IMR-90 (cell line): ENCODE measurements around the gene SGMS1. TPM values are rescaled to one million over a fixed set of nuclear protein-coding genes. Genes with fewer than 3 reads are reported as not detected.

Experiments used
- ATAC-seq: fragments of 200-7000 bp; cut with Tn5 transposase; 2 replicates; pipeline ENCODE4 v1.9.1; 2020; ENCODE audit warnings: low read depth, mild to moderate bottlenecking, moderate library complexity
- BruUV-seq: library from RNA; stranded (reverse); fragments of 400-500 nt; replicated peaks from 2 replicates; lab custom pipeline; 2021; lab: Mats Ljungman, UMichigan
- CTCF ChIA-PET: fragments of 300-600 bp; formaldehyde crosslinking; extraction: SDS; loops from one replicate; lab custom pipeline; 2021; ENCODE audit warnings: antibody characterized with exemption; lab: Yijun Ruan, JAX
- POLR2A ChIA-PET: fragments of 300-600 bp; sonication (Branson Sonifier 250); formaldehyde crosslinking; loops from one replicate; lab custom pipeline; 2022; ENCODE audit warnings: antibody characterized with exemption; ENCODE audit not compliant: unreplicated experiment; lab: Charles Lee
- DNase-seq: peaks from one replicate; pipeline ENCODE4 v3.0.0; 2013
- H2AFZ ChIP-seq: replicated peaks from 2 replicates; pipeline ENCODE3; 2013; ENCODE audit warnings: low read length, mild to moderate bottlenecking; ENCODE audit not compliant: poor library complexity
- H2AK5ac ChIP-seq: 2 replicates; pipeline ENCODE4 v1.6.1; 2013; ENCODE audit warnings: low read depth, low read length, inconsistent platforms
- H2AK9ac ChIP-seq: replicated peaks from 2 replicates; pipeline ENCODE3; 2013; ENCODE audit warnings: mild to moderate bottlenecking, low read depth, low read length, moderate library complexity; ENCODE audit not compliant: poor library complexity
- H2BK120ac ChIP-seq: 2 replicates; pipeline ENCODE4 v1.6.1; 2013; ENCODE audit warnings: low read depth, low read length, inconsistent platforms
- H2BK15ac ChIP-seq: 3 replicates; pipeline ENCODE4 v1.6.1; 2013; ENCODE audit warnings: low read depth, low read length, inconsistent platforms
- H2BK20ac ChIP-seq: 2 replicates; pipeline ENCODE4 v1.6.1; 2013; ENCODE audit warnings: low read depth, mild to moderate bottlenecking, inconsistent platforms, low read length, moderate library complexity
- H2BK5ac ChIP-seq: 2 replicates; pipeline ENCODE4 v1.6.1; 2013; ENCODE audit warnings: mild to moderate bottlenecking, low read depth, low read length, inconsistent platforms; ENCODE audit not compliant: poor library complexity, severe bottlenecking
- H3K14ac ChIP-seq: replicated peaks from 2 replicates; pipeline ENCODE4 v1.6.1; 2013; ENCODE audit warnings: low read depth, low read length, inconsistent platforms
- H3K18ac ChIP-seq: 2 replicates; pipeline ENCODE4 v1.6.1; 2013; ENCODE audit warnings: low read depth, low read length, control low read depth
- H3K23ac ChIP-seq: 2 replicates; pipeline ENCODE4 v1.6.1; 2013; ENCODE audit warnings: low read depth, low read length, inconsistent platforms
- H3K27ac ChIP-seq: 2 replicates; pipeline ENCODE4 v1.5.1; 2013; ENCODE audit warnings: mild to moderate bottlenecking, control low read depth, low read length; ENCODE audit not compliant: insufficient read depth
- H3K27me3 ChIP-seq: 2 replicates; pipeline ENCODE4 v1.6.1; 2013; ENCODE audit warnings: low read length; ENCODE audit not compliant: control insufficient read depth, insufficient read depth
- H3K36me3 ChIP-seq: 2 replicates; pipeline ENCODE4 v1.6.1; 2013; ENCODE audit warnings: low read length, mixed read lengths; ENCODE audit not compliant: control insufficient read depth, insufficient read depth
- H3K4ac ChIP-seq: 2 replicates; pipeline ENCODE4 v1.6.1; 2013; ENCODE audit warnings: low read depth, low read length, inconsistent platforms
- H3K4me1 ChIP-seq: 2 replicates; pipeline ENCODE4 v1.6.1; 2013; ENCODE audit warnings: low read length, mixed read lengths; ENCODE audit not compliant: control insufficient read depth, insufficient read depth
- H3K4me2 ChIP-seq: 2 replicates; pipeline ENCODE4 v1.6.1; 2013; ENCODE audit warnings: low read depth, mild to moderate bottlenecking, control low read depth, low read length, moderate library complexity
- H3K4me3 ChIP-seq: 2 replicates; pipeline ENCODE4 v1.5.1; 2013; ENCODE audit warnings: low read depth, mild to moderate bottlenecking, control low read depth, low read length, moderate library complexity; ENCODE audit not compliant: insufficient read depth
- H3K56ac ChIP-seq: 2 replicates; pipeline ENCODE4 v1.6.1; 2013; ENCODE audit warnings: low read length, inconsistent platforms; ENCODE audit not compliant: insufficient read depth; ENCODE audit errors: extremely low read depth
- H3K79me1 ChIP-seq, 2 experiments: 2 replicates each; pipeline ENCODE4 v1.6.1; 2013; ENCODE audit warnings: low read length in 2 of 2, inconsistent platforms in 1 of 2, low read depth in 1 of 2
- H3K9ac ChIP-seq: 2 replicates; pipeline ENCODE4 v1.6.1; 2013; ENCODE audit warnings: low read depth, low read length, control low read depth
- H3K9me1 ChIP-seq: 2 replicates; pipeline ENCODE4 v1.6.1; 2013; ENCODE audit warnings: low read length, inconsistent platforms; ENCODE audit not compliant: insufficient read depth
- H3K9me3 ChIP-seq: 2 replicates; pipeline ENCODE4 v1.6.1; 2013; ENCODE audit warnings: low read length; ENCODE audit not compliant: control insufficient read depth, insufficient read depth
- H4K20me1 ChIP-seq: 2 replicates; pipeline ENCODE4 v1.6.1; 2013; ENCODE audit warnings: low read length, inconsistent platforms; ENCODE audit not compliant: insufficient read depth
- H4K5ac ChIP-seq: 2 replicates; pipeline ENCODE4 v1.6.1; 2013; ENCODE audit warnings: mild to moderate bottlenecking, low read depth, low read length, control low read depth
- H4K8ac ChIP-seq, 2 experiments: 2 replicates each; pipeline ENCODE4 v1.6.1; 2013; ENCODE audit warnings: low read depth in 2 of 2, low read length in 2 of 2, control low read depth in 1 of 2, inconsistent platforms in 1 of 2
- H4K91ac ChIP-seq: 2 replicates; pipeline ENCODE4 v1.6.1; 2013; ENCODE audit warnings: low read depth, low read length, inconsistent platforms; ENCODE audit not compliant: insufficient read depth
- BHLHE40 ChIP-seq: fragments of 150-350 bp; IDR thresholded peaks from 2 replicates; pipeline ENCODE4 v1.6.1; 2016; ENCODE audit warnings: mild to moderate bottlenecking, low read depth, low read length
- CEBPB ChIP-seq: IDR thresholded peaks from 2 replicates; pipeline ENCODE4 v1.6.1; 2012; ENCODE audit warnings: low read depth, low read length, improper control_type of control experiment
- CHD1 ChIP-seq: IDR thresholded peaks from 2 replicates; pipeline ENCODE4 v1.6.1; 2012; ENCODE audit warnings: low read depth, low read length, improper control_type of control experiment
- CTCF ChIP-seq: conservative IDR thresholded peaks from 2 replicates; pipeline ENCODE4 v1.5.1; 2012; ENCODE audit warnings: mild to moderate bottlenecking, low read depth, low read length, improper control_type of control experiment
- FOS ChIP-seq: fragments of 150-350 bp; IDR thresholded peaks from 2 replicates; pipeline ENCODE4 v1.6.1; 2016; ENCODE audit warnings: low read depth, low read length
- MAFK ChIP-seq: IDR thresholded peaks from 2 replicates; pipeline ENCODE4 v1.6.1; 2012; ENCODE audit warnings: low read depth, low read length, improper control_type of control experiment
- MAZ ChIP-seq: IDR thresholded peaks from 2 replicates; pipeline ENCODE4 v1.6.1; 2012; ENCODE audit warnings: low read depth, mild to moderate bottlenecking, low read length, improper control_type of control experiment, moderate library complexity, borderline replicate concordance
- MXI1 ChIP-seq: IDR thresholded peaks from 2 replicates; pipeline ENCODE4 v1.6.1; 2012; ENCODE audit warnings: low read depth, mild to moderate bottlenecking, low read length, moderate library complexity, borderline replicate concordance
- NFE2L2 ChIP-seq: fragments of 150-350 bp; IDR thresholded peaks from 2 replicates; pipeline ENCODE4 v1.6.1; 2016; ENCODE audit warnings: low read depth, mild to moderate bottlenecking, low read length
- POLR2A ChIP-seq: IDR thresholded peaks from 2 replicates; pipeline ENCODE4 v1.6.1; 2012; ENCODE audit warnings: mild to moderate bottlenecking, low read depth, low read length
- RAD21 ChIP-seq: IDR thresholded peaks from 2 replicates; pipeline ENCODE4 v1.6.1; 2012; ENCODE audit warnings: low read length, improper control_type of control experiment
- RCOR1 ChIP-seq: IDR thresholded peaks from 2 replicates; pipeline ENCODE4 v1.6.1; 2012; ENCODE audit warnings: mild to moderate bottlenecking, low read length, improper control_type of control experiment; ENCODE audit not compliant: insufficient replicate concordance
- RFX5 ChIP-seq: IDR thresholded peaks from 2 replicates; pipeline ENCODE4 v1.8.0; 2012; ENCODE audit warnings: low read depth, mild to moderate bottlenecking, low read length, moderate library complexity
- SMC3 ChIP-seq: fragments of 150-350 bp; IDR thresholded peaks from 2 replicates; pipeline ENCODE4 v1.6.1; 2016; ENCODE audit warnings: low read depth, mild to moderate bottlenecking, antibody characterized with exemption, low read length, moderate library complexity
- USF2 ChIP-seq: fragments of 150-350 bp; IDR thresholded peaks from 2 replicates; pipeline ENCODE4 v1.6.1; 2017; ENCODE audit warnings: mild to moderate bottlenecking, antibody characterized with exemption, low read length, low read depth
- WGBS, 2 experiments: methylation state at CpG; one replicate each; pipeline versions ENCODE4 v1.1.5 to v1.1.7; 2013; ENCODE audit warnings: missing lambda C conversion rate in 2 of 2; ENCODE audit not compliant: insufficient read length in 1 of 2; ENCODE audit errors: extremely low coverage in 2 of 2; 5-methylcytosine and 5-hydroxymethylcytosine counted together
- dilution Hi-C: fragments of 300-500 bp; cut with HindIII; formaldehyde crosslinking; loops from one replicate; pipeline ENCODE4 v1.14.3; 2018; ENCODE audit warnings: low sequenced_read_pairs; ENCODE audit not compliant: unreplicated experiment
- in situ Hi-C: fragments of 300-500 bp; cut with MboI; formaldehyde crosslinking; loops from 3 replicates; pipeline ENCODE4 v1.14.3; 2019; ENCODE audit warnings: low sequenced_read_pairs, inconsistent platforms, mixed read lengths
- intact Hi-C: fragments of 100-400 bp; cut with micrococcal nuclease; formaldehyde crosslinking; loops from 2 replicates; pipeline ENCODE4 v1.10.0; 2022
- polyA plus RNA-seq, 3 experiments: library from polyadenylated mRNA; depleted of rRNA; stranded (reverse); fragments of >200 nt; gene quantifications; 2 replicates each; pipeline ENCODE4 v1.2.3, GENCODE V29; 2012; ENCODE audit warnings: low replicate concordance in 1 of 3
- total RNA-seq: library from RNA; depleted of rRNA; stranded (reverse); fragments of >200 nt; gene quantifications from 2 replicates; pipeline ENCODE4 v1.2.3, GENCODE V29; 2012
- TF ChIP-seq, protein P1 (sequence below): fragments of 150-350 bp; IDR thresholded peaks from 2 replicates; pipeline ENCODE4 v1.6.1; 2016; ENCODE audit warnings: low read depth, mild to moderate bottlenecking, low read length, moderate library complexity, borderline replicate concordance

Gene SGMS1
- total and polyA plus RNA-seq, 2 of the 4 experiments (the other 2 are of a cell fraction), result 9.8 to 30.8 TPM

- ATAC-seq (no peak), DNase-seq (no peak)
- H3K14ac ChIP-seq, result no peak overlapping the region
- H2BK20ac ChIP-seq, result no peak overlapping the region
- peaks cover 2% of the 10 kb centered on the region; the same call in 1 of the 2 replicates for H3K36me3 ChIP-seq
- no peak overlapping the region for H2BK15ac ChIP-seq
- H4K20me1 ChIP-seq, result no peaks in the 10 kb centered on the region; the same call in none of the 2 replicates
- H3K56ac ChIP-seq, result no peak overlapping the region
- H3K9me3 ChIP-seq, result no peaks in the 10 kb centered on the region; the same call in 1 of the 2 replicates
- no peak overlapping the region for H2BK5ac ChIP-seq
- H2AFZ ChIP-seq, result no peak overlapping the region
- no peaks in the 10 kb centered on the region for H3K27me3 ChIP-seq
- peaks cover 18 to 21% of the 10 kb centered on the region in 2 experiments; a peak in 3 of 4 replicates for H3K79me1 ChIP-seq
- no peak overlapping the region for H3K27ac ChIP-seq
- POLR2A ChIA-PET, result no interaction called here
- BruUV-seq, result no TSS peak
- H3K9ac ChIP-seq, result no peak overlapping the region
- H3K4me3 ChIP-seq, result no peak overlapping the region
- H3K23ac ChIP-seq, result no peak overlapping the region
- in situ Hi-C loops (no loop called here), intact Hi-C loops (no loop called here), dilution Hi-C loops (no loop called here)
- H2BK120ac ChIP-seq, result no peak overlapping the region
- H3K4ac ChIP-seq, result no peak overlapping the region
- no peak overlapping the region for H3K4me2 ChIP-seq
- CTCF ChIA-PET, result no interaction called here
- H4K5ac ChIP-seq, result no peak overlapping the region
- no peak overlapping the region for H4K8ac ChIP-seq
- no peak overlapping the region for H2AK5ac ChIP-seq
- H3K9me1 ChIP-seq, result no peaks in the 10 kb centered on the region
- no CpG with 5 or more reads among the region's 1 CpG for WGBS, 2 experiments
- no peak overlapping the region for H4K91ac ChIP-seq
- H3K4me1 ChIP-seq, result no peaks in the 10 kb centered on the region
- TF ChIP-seq RCOR1 (no peak), RAD21 (no peak), SMC3 (no peak), MAZ (no peak), FOS (no peak), USF2 (no peak), CHD1 (no peak), BHLHE40 (no peak), NFE2L2 (no peak), POLR2A (no peak), CTCF (no peak), RFX5 (no peak), CEBPB (no peak), MAFK (no peak), MXI1 (no peak)
- TF ChIP-seq, protein P1, sequence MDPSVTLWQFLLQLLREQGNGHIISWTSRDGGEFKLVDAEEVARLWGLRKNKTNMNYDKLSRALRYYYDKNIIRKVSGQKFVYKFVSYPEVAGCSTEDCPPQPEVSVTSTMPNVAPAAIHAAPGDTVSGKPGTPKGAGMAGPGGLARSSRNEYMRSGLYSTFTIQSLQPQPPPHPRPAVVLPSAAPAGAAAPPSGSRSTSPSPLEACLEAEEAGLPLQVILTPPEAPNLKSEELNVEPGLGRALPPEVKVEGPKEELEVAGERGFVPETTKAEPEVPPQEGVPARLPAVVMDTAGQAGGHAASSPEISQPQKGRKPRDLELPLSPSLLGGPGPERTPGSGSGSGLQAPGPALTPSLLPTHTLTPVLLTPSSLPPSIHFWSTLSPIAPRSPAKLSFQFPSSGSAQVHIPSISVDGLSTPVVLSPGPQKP, result no peak
- H3K18ac ChIP-seq, result no peak overlapping the region
- no peak overlapping the region for H2AK9ac ChIP-seq
These were observed 274.2 kb downstream of the SGMS1 start for GRCh38 chr10:50349554-50349953.
